AG20443 (cell line): Measurements from ENCODE around the gene SCART1.
"Not testable (repeated sequence)": the region's sequence is repeated elsewhere in the genome, so short reads cannot be mapped to it uniquely, and the experiment has no call there.

Experiments
- DNase-seq: peaks from one replicate; pipeline ENCODE4 v3.0.0; 2012; ENCODE audit warnings: low spot score, mixed read lengths

SCART1 gene

DNA sequence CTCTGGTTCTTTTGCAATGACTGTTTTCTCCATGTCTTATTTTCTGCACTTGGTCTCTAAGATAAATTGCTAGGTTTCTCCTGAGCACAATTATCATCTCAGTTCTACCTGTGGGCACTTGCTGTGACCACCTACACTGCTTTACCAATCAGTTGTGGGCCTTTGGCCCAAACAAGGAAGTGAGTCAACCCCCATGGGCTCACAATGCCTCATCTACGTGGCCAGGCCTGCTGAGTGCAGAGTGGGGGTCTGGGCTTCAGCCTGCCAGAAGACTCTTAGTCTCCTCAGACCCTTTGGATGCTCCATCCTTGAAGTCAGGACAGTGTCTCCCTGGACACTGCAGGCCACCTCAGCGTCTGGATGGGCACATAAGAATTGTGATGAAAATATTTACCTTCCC is 20.3 kb downstream of the SCART1 start:
- DNase-seq: peak; percentile 7

GRCh38 chr10:133474665-133475424 is 21.1 kb downstream of the SCART1 start:
- DNase-seq: peak; percentile 6

- DNase-seq: peak; percentile 5
Measured at GRCh38 chr10:133475425-133475734, 21.6 kb downstream of the SCART1 start.

- DNase-seq: peak; percentile 6
Measured at GRCh38 chr10:133475821-133476640, 22.3 kb downstream of the SCART1 start.

GRCh38 chr10:133476641-133476990 is 22.9 kb downstream of the SCART1 start:
- peak; percentile 8 for DNase-seq

GRCh38 chr10:133481086-133481643 is 27.4 kb downstream of the SCART1 start:
- DNase-seq: peak; percentile 16

DNA sequence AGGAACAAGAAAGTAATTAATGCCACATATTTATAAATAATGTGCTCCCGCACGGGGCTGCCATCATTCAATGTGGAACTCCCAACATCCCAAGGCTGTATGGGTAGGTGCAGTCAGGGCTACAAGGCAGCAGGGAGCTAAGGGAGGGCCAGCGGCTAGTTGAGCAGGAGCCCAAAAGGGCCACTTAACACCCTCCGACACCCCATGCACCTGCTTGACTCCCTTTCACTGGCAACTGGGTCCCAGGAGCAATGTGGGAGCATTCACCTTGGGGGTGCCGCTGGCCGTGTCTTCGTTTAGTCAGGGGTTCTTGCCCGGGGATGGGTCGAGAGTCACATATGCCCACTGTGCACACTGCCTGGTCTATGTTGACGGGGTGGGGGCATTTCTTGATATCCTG is 27.9 kb downstream of the SCART1 start:
- DNase-seq: peak; percentile 7

DNA sequence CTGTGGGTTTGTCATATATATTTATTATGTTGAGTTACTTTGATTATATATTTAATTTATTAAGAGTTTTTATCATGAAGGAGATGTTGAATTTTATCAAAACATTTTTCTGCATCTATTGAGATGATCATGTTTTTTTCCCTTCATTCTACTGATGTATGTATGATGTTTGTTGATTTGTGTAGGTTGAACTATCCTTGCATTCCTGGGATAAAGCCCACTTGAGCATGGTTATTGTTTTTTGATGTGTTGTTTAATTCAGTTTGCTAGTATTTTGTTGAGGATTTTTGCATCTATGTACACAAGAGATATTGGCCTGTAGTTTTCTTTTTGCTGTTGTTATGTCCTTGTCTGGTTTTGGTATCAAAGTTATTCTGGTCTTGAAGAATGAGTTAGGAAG is 31.1 kb downstream of the SCART1 start:
- DNase-seq: no peak

GRCh38 chr10:133487085-133487484 is 33.3 kb downstream of the SCART1 start:
- no peak for DNase-seq

DNA sequence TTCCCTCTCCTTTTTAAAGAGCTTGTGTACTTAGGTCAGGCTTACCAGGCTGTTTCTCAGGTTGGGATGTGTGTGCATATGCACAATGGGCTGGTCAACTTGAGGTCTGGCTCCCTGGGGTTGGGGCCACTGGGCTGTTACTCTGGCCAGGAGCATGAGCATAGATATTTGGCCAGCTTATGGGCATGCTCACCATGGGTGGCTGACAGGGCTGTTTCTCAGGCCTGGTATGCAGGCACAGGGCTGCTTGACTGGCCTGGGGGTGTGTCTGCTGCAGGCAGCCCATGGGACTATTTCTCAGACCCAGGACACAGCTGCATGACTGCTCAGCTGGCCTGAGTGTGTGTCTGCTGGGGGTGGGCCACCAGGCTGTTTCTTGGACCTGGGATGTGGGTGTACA is 34.6 kb downstream of the SCART1 start:
- no peak for DNase-seq

GRCh38 chr10:133489816-133490588 is 36.3 kb downstream of the SCART1 start:
- no peak for DNase-seq

- DNase-seq: not testable (repeated sequence)
Measured at GRCh38 chr10:133493562-133493961, 39.8 kb downstream of the SCART1 start.

- DNase-seq: not testable (repeated sequence)
Measured at GRCh38 chr10:133497363-133497762, 43.6 kb downstream of the SCART1 start.

DNA sequence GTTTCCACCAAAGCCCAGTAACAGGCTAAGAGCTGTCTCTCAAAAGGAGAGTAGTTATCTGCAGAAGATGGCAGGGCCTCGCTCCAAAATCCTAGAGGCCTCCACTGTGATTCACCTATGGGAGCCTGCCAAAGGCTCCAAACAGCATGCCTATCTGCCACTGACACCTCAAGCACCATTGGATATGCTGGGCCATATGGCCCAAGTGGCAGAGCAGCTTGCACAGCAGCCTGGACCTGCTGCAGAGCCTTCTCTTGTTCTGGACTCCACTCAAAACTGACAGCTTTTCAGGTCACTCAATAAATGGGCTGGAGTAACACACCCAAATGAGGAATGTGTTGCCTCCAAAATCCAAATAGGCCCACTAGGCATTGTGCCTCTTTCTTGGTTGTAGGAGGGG is 45.4 kb downstream of the SCART1 start:
- DNase-seq: not testable (repeated sequence)

DNA sequence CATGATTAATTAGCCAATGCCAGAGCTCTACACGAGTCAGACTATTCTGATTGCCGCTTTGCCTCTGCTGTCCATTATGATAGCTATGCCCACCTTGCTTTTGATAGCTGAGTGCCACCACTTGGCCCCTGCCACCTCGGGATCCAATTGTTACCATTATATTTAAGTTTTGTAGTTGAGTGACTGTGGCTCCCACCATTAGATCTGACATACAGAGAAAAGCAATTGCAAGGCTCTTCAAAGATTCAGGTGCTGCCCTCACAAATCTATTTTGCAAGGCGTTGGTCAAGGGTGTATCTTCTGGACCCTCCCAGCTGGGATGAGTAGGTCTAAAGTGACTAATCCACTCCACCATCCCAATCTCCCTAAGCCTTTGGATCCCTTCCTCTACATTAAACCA is 47.2 kb downstream of the SCART1 start:
- not testable (repeated sequence) for DNase-seq

- DNase-seq: no peak
Measured at GRCh38 chr10:133509700-133510099, 56.0 kb downstream of the SCART1 start.

GRCh38 chr10:133511408-133511807 is 57.7 kb downstream of the SCART1 start:
- DNase-seq: no peak

GRCh38 chr10:133511907-133512528 is 58.3 kb downstream of the SCART1 start:
- no peak for DNase-seq

- no peak for DNase-seq
Measured at GRCh38 chr10:133515471-133515870, 61.7 kb downstream of the SCART1 start.

- DNase-seq: no peak
Measured at GRCh38 chr10:133516057-133516456, 62.3 kb downstream of the SCART1 start.

DNA sequence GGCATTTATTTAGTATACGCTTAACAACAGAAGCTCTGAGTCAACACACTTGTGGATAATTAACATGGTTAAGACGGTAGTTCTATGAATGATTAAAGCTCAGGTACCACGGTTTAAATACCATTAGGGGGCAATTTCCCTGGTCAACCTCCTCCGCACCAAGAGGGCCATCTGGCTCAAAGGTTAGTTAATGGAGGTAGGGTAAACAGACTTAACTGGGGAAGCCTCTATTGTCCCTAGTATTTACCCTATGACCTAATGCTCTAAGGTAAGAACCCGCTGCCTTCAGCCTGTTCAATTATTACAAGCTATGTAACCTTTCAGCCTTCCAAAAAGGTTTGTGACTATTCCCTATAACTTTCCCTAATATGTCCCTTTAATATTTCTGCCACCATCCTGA is 64.8 kb downstream of the SCART1 start:
- not testable (repeated sequence) for DNase-seq
